GM12874 (cell line): ENCODE measurements around the gene ADSL.

Source experiments
- CTCF ChIP-seq: IDR thresholded peaks from 2 replicates; pipeline ENCODE4 v1.5.1; 2011; ENCODE audit warnings: low read depth, mild to moderate bottlenecking, control low read depth, low read length, moderate library complexity; ENCODE audit not compliant: insufficient read depth

ADSL gene

GRCh38 chr22:40421941-40422340 lies 75.6 kb downstream of the ADSL start:
- no peak for TF ChIP-seq CTCF

GRCh38 chr22:40422558-40423309 lies 76.4 kb downstream of the ADSL start:
- TF ChIP-seq CTCF, result no peak

GRCh38 chr22:40423310-40423688 lies 77.0 kb downstream of the ADSL start:
- TF ChIP-seq CTCF, result no peak

- TF ChIP-seq CTCF, result no peak
Observed at GRCh38 chr22:40423882-40424640, 77.8 kb downstream of the ADSL start.

GRCh38 chr22:40425082-40425481 lies 78.8 kb downstream of the ADSL start:
- TF ChIP-seq CTCF, result no peak

- no peak for TF ChIP-seq CTCF
Observed at GRCh38 chr22:40426594-40427333, 80.5 kb downstream of the ADSL start.

GRCh38 chr22:40428796-40429195 lies 82.5 kb downstream of the ADSL start:
- TF ChIP-seq CTCF, result no peak
